GM12874 (cell line): ENCODE results near the gene SIRPA.

Experiments used
- CTCF ChIP-seq: IDR thresholded peaks from 2 replicates; pipeline ENCODE4 v1.5.1; 2011; ENCODE audit warnings: low read depth, mild to moderate bottlenecking, control low read depth, low read length, moderate library complexity; ENCODE audit not compliant: insufficient read depth

Gene SIRPA

GRCh38 chr20:1928782-1929181 is 33.6 kb downstream of the SIRPA start:
- no peak for TF ChIP-seq CTCF

- no peak for TF ChIP-seq CTCF
Measured at GRCh38 chr20:1929460-1929859, 34.3 kb downstream of the SIRPA start.

GRCh38 chr20:1930165-1930564 is 35.0 kb downstream of the SIRPA start:
- TF ChIP-seq CTCF: no peak

- no peak for TF ChIP-seq CTCF
Measured at GRCh38 chr20:1931830-1932229, 36.6 kb downstream of the SIRPA start.

GRCh38 chr20:1932971-1933370 is 37.8 kb downstream of the SIRPA start:
- TF ChIP-seq CTCF: no peak

- TF ChIP-seq CTCF: no peak
Measured at GRCh38 chr20:1933465-1933870, 38.3 kb downstream of the SIRPA start.

- no peak for TF ChIP-seq CTCF
Measured at GRCh38 chr20:1934156-1934555, 38.9 kb downstream of the SIRPA start.
